Measurements from ENCODE around the gene FGFR2.

- TF ChIP-seq REST (IDR thresholded peaks at IDR 0.05; ENCODE audit: low read depth) (no peak), TAF1 (IDR thresholded peaks at IDR 0.05; ENCODE audit: low read depth) (no peak), EP300 (IDR thresholded peaks at IDR 0.05; ENCODE audit: borderline replicate concordance) (peak; percentile 93), RAD21 (IDR thresholded peaks at IDR 0.05; ENCODE audit: low read depth) (peak; percentile 25; the same call in 1 of the 2 replicates), EGR1 (IDR thresholded peaks at IDR 0.05) (no peak), CEBPB (IDR thresholded peaks at IDR 0.05) (peak; percentile 14; the same call in 1 of the 2 replicates), YY1 (IDR thresholded peaks at IDR 0.05; ENCODE audit: low read depth) (no peak), USF1 (IDR thresholded peaks at IDR 0.05) (no peak), FOXM1 (IDR thresholded peaks at IDR 0.05; ENCODE audit: borderline replicate concordance, low read depth) (peak; percentile 73; the same call in 1 of the 2 replicates), TCF12 (IDR thresholded peaks at IDR 0.05; ENCODE audit: low read depth) (peak; percentile 93), CREB1 (IDR thresholded peaks at IDR 0.05; ENCODE audit: low read depth) (no peak), TEAD4 (IDR thresholded peaks at IDR 0.05) (peak; percentile 99), NFIC (IDR thresholded peaks at IDR 0.05) (peak; percentile 82)
These were observed 86.3 kb downstream of the FGFR2 start for GRCh38 chr10:121511943-121512342.

All from Ishikawa (cell line).